Heart left ventricle (tissue), 16 donors: ENCODE measurements around the gene MYCT1. TPM values are rescaled to one million over a fixed set of nuclear protein-coding genes. Genes with fewer than 3 reads are reported as not detected.

Source experiments
- ATAC-seq, 4 donors: fragments of 200-7000 bp; cut with Tn5 transposase; one replicate each; pipeline ENCODE4 v1.9.1; 2020 to 2022; ENCODE audit warnings: moderate library complexity in 4 of 4, mild to moderate bottlenecking in 3 of 4, moderate number of reproducible peaks in 1 of 4
- DNase-seq, 5 donors: peaks; one replicate each; pipeline ENCODE4 v3.0.0-alpha.2; 2020
- H3K27ac ChIP-seq, 12 donors: fragments of 200-600 bp; sonication (generic) in 4 of 12; one replicate each; pipeline versions ENCODE4 v1.5.0 to v1.8.0; 2016 to 2022; ENCODE audit warnings: mild to moderate bottlenecking in 2 of 12
- H3K27me3 ChIP-seq, 9 donors: fragments of 200-600 bp; sonication (generic) in 2 of 9; one replicate each; pipeline versions ENCODE4 v1.5.1 to v1.8.0; 2016 to 2022; ENCODE audit warnings: mild to moderate bottlenecking in 3 of 9
- H3K36me3 ChIP-seq, 9 donors: fragments of 200-600 bp; sonication (generic) in 2 of 9; one replicate each; pipeline versions ENCODE4 v1.5.0 to v1.8.0; 2018 to 2022; ENCODE audit warnings: mild to moderate bottlenecking in 2 of 9
- H3K4me1 ChIP-seq, 12 donors: fragments of 200-600 bp; sonication (generic) in 4 of 12; one replicate each; pipeline versions ENCODE4 v1.5.0 to v1.8.0; 2016 to 2022; ENCODE audit warnings: mild to moderate bottlenecking in 3 of 12
- H3K4me3 ChIP-seq, 12 donors: fragments of 200-600 bp; sonication (generic) in 4 of 12; one replicate each; pipeline versions ENCODE4 v1.5.0 to v1.8.0; 2017 to 2022; ENCODE audit warnings: mild to moderate bottlenecking in 9 of 12, moderate library complexity in 4 of 12
- H3K9me3 ChIP-seq, 12 donors: fragments of 200-600 bp; sonication (generic) in 4 of 12; one replicate each; pipeline versions ENCODE4 v1.5.0 to v1.8.0; 2016 to 2022; ENCODE audit warnings: mild to moderate bottlenecking in 1 of 12
- POLR2A ChIP-seq, 2 donors: fragments of 450-650 bp; IDR thresholded peaks; one replicate each; pipeline ENCODE4 v1.6.1; 2017; ENCODE audit warnings: antibody characterized with exemption in 2 of 2, mild to moderate bottlenecking in 2 of 2, moderate library complexity in 2 of 2
- WGBS, 4 donors: extraction: QIAGEN DNeasy Blood & Tissue Kit in 2 of 4; methylation state at CpG; one replicate each; pipeline versions ENCODE4 v1.1.5 to v1.1.7; 2013 to 2018; 5-methylcytosine and 5-hydroxymethylcytosine counted together
- intact Hi-C, 10 donors: fragments of 100-400 bp; cut with DNase I; formaldehyde crosslinking; loops; one replicate each; pipeline versions ENCODE4 v1.11.1 to v1.14.2; 2022
- polyA plus RNA-seq, 2 donors: library from polyadenylated mRNA; stranded (reverse); fragments of 200-250 nt; gene quantifications; one replicate each; pipeline ENCODE4 v1.2.3, GENCODE V29; 2013
- total RNA-seq, 9 donors: library from RNA; depleted of rRNA in 2 of 9; stranded (reverse); fragments of >200 nt in 2 of 9; fragmentation: NEBNext Ultra II Directional in 3 of 9; extraction: Animal tissue kit (Norgen Biotek cat#: 25700) in 3 of 9; gene quantifications; one replicate each; pipeline versions ENCODE4 v1.1.0 to v1.2.4, GENCODE V29; 2016 to 2023
- TF ChIP-seq, protein P1 (sequence below), 12 donors: fragments of 200-600 bp; sonication (generic) in 4 of 12; IDR thresholded peaks; one replicate each; pipeline versions ENCODE4 v1.5.0 to v1.8.0; 2018 to 2022; ENCODE audit warnings: antibody characterized with exemption in 12 of 12, mild to moderate bottlenecking in 5 of 12
- donor health status: ischemic (EF 13 %, LVEDD 7.1; RV severe dilation, severe dysfunction).
- donor health status: healthy with polysubstance abuse.
- donor health status: DM: no; HTN: yes; CAD: no.
- donor health status: DM: no; HTN: no; CAD: no.
- donor health status: ischemic (EF 25% LVEDD 6.9; RV normal size, moderate dysfunction).
- donor health status: ischemic (EF 25% LVEDD 5.7; RV mildly dilated, moderate dysfunction).
- donor health status: healthy.
- donor health status: DM: yes; HTN: yes; CAD: no.
- donor health status: ischemic (EF 35%, LVEDD 5.7; RV mildly dilated, moderate dysfunction).
- donor health status: nonischemic (EF 11% LVEDD 7.7; RV severe dilation, severe dysfunction).
- donor health status: DM: yes; HTN: yes; CAD: no.
- donor health status: PGD.
- donor health status: ischemic (EF 29% LVEDD 5.4; RV normal size, mild dysfunction).
- donor health status: nonischemic (EF 23%, LVEDD 6.1; RV moderate dilation, normal function).

The MYCT1 gene
- total and polyA plus RNA-seq, 11 donors = 8.4 to 20.8 (median 14.6) TPM

- ATAC-seq (peak in 3 of 4 donors; percentile 60 to 79 (median 61)), DNase-seq (no peak)
- H3K4me1 ChIP-seq = peaks cover 0 to 17% (median 0%) of the 10 kb centered on the region in 12 donors
- 37 to 53% (median 42%) methylated on average over 3 of the region's 3 CpGs for WGBS, 4 donors
- intact Hi-C loops = no loop called here
- no peaks in the 10 kb centered on the region for H3K36me3 ChIP-seq
- TF ChIP-seq POLR2A (IDR thresholded peaks at IDR 0.05) = no peak
- TF ChIP-seq, protein P1, sequence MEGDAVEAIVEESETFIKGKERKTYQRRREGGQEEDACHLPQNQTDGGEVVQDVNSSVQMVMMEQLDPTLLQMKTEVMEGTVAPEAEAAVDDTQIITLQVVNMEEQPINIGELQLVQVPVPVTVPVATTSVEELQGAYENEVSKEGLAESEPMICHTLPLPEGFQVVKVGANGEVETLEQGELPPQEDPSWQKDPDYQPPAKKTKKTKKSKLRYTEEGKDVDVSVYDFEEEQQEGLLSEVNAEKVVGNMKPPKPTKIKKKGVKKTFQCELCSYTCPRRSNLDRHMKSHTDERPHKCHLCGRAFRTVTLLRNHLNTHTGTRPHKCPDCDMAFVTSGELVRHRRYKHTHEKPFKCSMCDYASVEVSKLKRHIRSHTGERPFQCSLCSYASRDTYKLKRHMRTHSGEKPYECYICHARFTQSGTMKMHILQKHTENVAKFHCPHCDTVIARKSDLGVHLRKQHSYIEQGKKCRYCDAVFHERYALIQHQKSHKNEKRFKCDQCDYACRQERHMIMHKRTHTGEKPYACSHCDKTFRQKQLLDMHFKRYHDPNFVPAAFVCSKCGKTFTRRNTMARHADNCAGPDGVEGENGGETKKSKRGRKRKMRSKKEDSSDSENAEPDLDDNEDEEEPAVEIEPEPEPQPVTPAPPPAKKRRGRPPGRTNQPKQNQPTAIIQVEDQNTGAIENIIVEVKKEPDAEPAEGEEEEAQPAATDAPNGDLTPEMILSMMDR (IDR thresholded peaks at IDR 0.05) = no peak
- H3K27ac ChIP-seq = peak overlapping the region; percentile 32 to 79 (median 68)
- H3K4me3 ChIP-seq = peak overlapping the region in 1 of 12 donors; percentile 32
- H3K27me3 ChIP-seq = no peaks in the 10 kb centered on the region
- no peaks in the 10 kb centered on the region for H3K9me3 ChIP-seq
These were observed 2.2 kb upstream of the MYCT1 start for GRCh38 chr6:152695372-152696045.

GRCh38 chr6:152696522-152696921 lies 1.2 kb upstream of the MYCT1 start:
- TF ChIP-seq, protein P1 (IDR thresholded peaks at IDR 0.05) = no peak
- DNase-seq (no peak), ATAC-seq (no peak)
- Histone ChIP-seq H3K9me3 (no peaks in the 10 kb centered on the region), H3K4me1 (peaks cover 0 to 17% (median 0%) of the 10 kb centered on the region in 12 donors), H3K36me3 (no peaks in the 10 kb centered on the region), H3K4me3 (no peak overlapping the region), H3K27ac (peak overlapping the region in 11 of 12 donors; percentile 36 to 79 (median 68)), H3K27me3 (no peaks in the 10 kb centered on the region)
- 61 to 75% (median 63%) methylated on average over 2 of the region's 2 CpGs for WGBS, 4 donors
- intact Hi-C loops = no loop called here

DNA sequence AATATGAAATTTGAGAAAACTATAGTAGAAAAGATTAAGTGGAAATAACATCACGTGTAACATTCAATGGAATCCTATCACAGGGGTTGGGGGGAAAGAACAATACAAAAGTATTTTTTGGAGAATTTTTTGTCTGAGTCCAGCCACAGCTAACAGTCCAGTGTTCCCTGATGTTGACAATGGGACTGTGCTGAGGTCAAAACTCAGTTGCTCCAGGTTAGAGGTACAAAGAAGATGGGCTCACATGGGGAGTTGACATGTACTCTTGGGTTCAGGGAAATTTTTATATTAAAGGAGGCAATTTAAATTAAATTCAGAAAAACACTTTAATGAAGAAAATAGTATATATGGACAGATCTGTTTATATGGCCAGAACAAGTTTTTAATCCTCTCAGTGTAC lies 995 bp downstream of the MYCT1 start:
- Histone ChIP-seq H3K27ac (peak overlapping the region; percentile 11 to 82 (median 62)), H3K9me3 (no peaks in the 10 kb centered on the region), H3K4me3 (peak overlapping the region in 11 of 12 donors; percentile 20 to 56 (median 48)), H3K27me3 (peaks cover 0 to 4% (median 0%) of the 10 kb centered on the region in 9 donors), H3K36me3 (no peaks in the 10 kb centered on the region), H3K4me1 (peaks cover 0 to 17% (median 0%) of the 10 kb centered on the region in 12 donors)
- TF ChIP-seq POLR2A (IDR thresholded peaks at IDR 0.05) = no peak
- TF ChIP-seq, protein P1 (IDR thresholded peaks at IDR 0.05) = no peak
- no peak for DNase-seq
- ATAC-seq = no peak
- 46 to 58% (median 51%) methylated on average over 1 of the region's 1 CpG for WGBS, 4 donors
- intact Hi-C loops = no loop called here

- Histone ChIP-seq H3K4me1 (peaks cover 0 to 14% (median 0%) of the 10 kb centered on the region in 12 donors), H3K36me3 (no peaks in the 10 kb centered on the region), H3K27me3 (peaks cover 0 to 4% (median 0%) of the 10 kb centered on the region in 9 donors), H3K9me3 (no peaks in the 10 kb centered on the region), H3K27ac (peak overlapping the region in 10 of 12 donors; percentile 14 to 82 (median 60)), H3K4me3 (peak overlapping the region; percentile 2 to 56 (median 47))
- ATAC-seq (peak in 1 of 4 donors; percentile 47), DNase-seq (no peak)
- TF ChIP-seq POLR2A (IDR thresholded peaks at IDR 0.05) = no peak
- TF ChIP-seq, protein P1 (IDR thresholded peaks at IDR 0.05) = no peak
- intact Hi-C loops = no loop called here
- WGBS, 4 donors = 39 to 46% (median 42%) methylated on average over 5 of the region's 5 CpGs
These were observed 2.7 kb downstream of the MYCT1 start for GRCh38 chr6:152700427-152700826.
